ENCODE measurements around the gene ATP13A2.

DNA sequence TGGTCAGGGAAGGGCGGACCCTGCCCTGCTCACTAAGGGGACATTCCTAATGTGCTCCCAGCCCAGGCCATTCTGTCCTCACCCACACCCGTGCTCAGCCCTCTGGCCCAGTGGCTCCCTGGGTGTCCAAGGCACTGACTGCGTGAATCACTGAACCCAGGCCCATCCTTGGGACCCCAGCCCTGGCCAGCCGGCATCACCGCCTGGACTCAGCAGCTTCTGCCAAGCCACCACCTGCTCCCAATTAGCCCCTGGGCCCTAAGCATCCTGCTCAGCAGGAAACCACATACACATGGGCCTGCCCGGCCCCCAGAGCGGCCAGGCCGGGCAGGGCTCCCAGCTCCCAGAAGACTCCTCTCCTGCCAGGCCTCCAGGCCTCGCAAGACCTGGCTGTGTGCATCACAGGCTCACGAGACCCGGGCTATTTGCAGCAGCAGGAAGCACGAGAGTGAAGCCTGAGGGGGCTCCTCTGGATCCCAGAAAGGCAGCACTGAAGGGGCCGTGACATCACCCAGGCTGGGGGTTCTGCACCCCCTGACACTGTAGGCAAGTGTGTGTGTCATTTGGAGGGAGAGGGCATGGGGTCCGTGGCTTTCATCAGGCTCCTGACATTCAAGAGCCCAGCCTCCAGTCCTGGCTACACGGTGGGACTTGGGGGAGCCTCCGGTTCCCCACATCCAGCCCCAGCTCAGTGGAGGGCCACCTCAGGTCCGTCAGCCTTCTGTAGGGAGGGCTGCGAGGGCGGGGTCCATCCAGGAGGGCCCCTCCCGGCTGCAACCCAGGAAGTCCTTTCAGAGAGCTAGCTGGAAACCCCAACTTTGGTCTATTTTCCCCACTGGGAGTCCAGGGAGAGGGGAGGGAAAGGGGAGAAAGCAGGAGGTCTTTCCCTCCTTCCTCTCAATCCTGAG lies 32.9 kb downstream of the ATP13A2 start:
- no peak for TF ChIP-seq EZH2 (IDR thresholded peaks at IDR 0.05; ENCODE audit: insufficient read depth, poor library complexity, severe bottlenecking)
- no peak for TF ChIP-seq EZH2phosphoT487 (IDR thresholded peaks at IDR 0.05; ENCODE audit: insufficient read depth, low read depth)
